CD4-positive, alpha-beta T cell treated with Interleukin-4 for 4 hours (primary cell): ENCODE data around the gene KIT.

ENCODE experiments used
- DNase-seq: peaks from one replicate; pipeline ENCODE4 v3.0.0-alpha.2; 2020

Gene KIT

GRCh38 chr4:54661686-54662085, 3.9 kb downstream of the KIT start:
- no peak for DNase-seq

- no peak for DNase-seq
These were observed 4.4 kb downstream of the KIT start for GRCh38 chr4:54662123-54662522.

GRCh38 chr4:54662901-54663585, 5.3 kb downstream of the KIT start:
- DNase-seq: no peak

GRCh38 chr4:54664400-54664799, 6.6 kb downstream of the KIT start:
- DNase-seq: no peak

GRCh38 chr4:54668014-54668611, 10.4 kb downstream of the KIT start:
- DNase-seq: no peak

- no peak for DNase-seq
These were observed 12.1 kb downstream of the KIT start for GRCh38 chr4:54669831-54670230.

GRCh38 chr4:54675721-54676461, 18.1 kb downstream of the KIT start:
- no peak for DNase-seq

- no peak for DNase-seq
These were observed 18.9 kb downstream of the KIT start for GRCh38 chr4:54676658-54677057.

- no peak for DNase-seq
These were observed 19.7 kb downstream of the KIT start for GRCh38 chr4:54677416-54677815.

GRCh38 chr4:54677853-54678650, 20.3 kb downstream of the KIT start:
- no peak for DNase-seq

- DNase-seq: no peak
These were observed 21.1 kb downstream of the KIT start for GRCh38 chr4:54678826-54679225.

- no peak for DNase-seq
These were observed 22.1 kb downstream of the KIT start for GRCh38 chr4:54679813-54680212.

GRCh38 chr4:54683616-54684346, 26.0 kb downstream of the KIT start:
- DNase-seq: peak; percentile 46

GRCh38 chr4:54685810-54686209, 28.1 kb downstream of the KIT start:
- no peak for DNase-seq

GRCh38 chr4:54687887-54688841, 30.4 kb downstream of the KIT start:
- no peak for DNase-seq

- no peak for DNase-seq
These were observed 37.6 kb downstream of the KIT start for GRCh38 chr4:54695337-54695736.

- no peak for DNase-seq
These were observed 38.0 kb downstream of the KIT start for GRCh38 chr4:54695788-54696187.

- no peak for DNase-seq
These were observed 38.9 kb downstream of the KIT start for GRCh38 chr4:54696649-54697048.

GRCh38 chr4:54700986-54701385, 43.2 kb downstream of the KIT start:
- no peak for DNase-seq

- no peak for DNase-seq
These were observed 45.4 kb downstream of the KIT start for GRCh38 chr4:54703182-54703581.

GRCh38 chr4:54707406-54707805, 49.6 kb downstream of the KIT start:
- no peak for DNase-seq
